ENCODE results near the gene KRT83.

- TF ChIP-seq, protein P1, sequence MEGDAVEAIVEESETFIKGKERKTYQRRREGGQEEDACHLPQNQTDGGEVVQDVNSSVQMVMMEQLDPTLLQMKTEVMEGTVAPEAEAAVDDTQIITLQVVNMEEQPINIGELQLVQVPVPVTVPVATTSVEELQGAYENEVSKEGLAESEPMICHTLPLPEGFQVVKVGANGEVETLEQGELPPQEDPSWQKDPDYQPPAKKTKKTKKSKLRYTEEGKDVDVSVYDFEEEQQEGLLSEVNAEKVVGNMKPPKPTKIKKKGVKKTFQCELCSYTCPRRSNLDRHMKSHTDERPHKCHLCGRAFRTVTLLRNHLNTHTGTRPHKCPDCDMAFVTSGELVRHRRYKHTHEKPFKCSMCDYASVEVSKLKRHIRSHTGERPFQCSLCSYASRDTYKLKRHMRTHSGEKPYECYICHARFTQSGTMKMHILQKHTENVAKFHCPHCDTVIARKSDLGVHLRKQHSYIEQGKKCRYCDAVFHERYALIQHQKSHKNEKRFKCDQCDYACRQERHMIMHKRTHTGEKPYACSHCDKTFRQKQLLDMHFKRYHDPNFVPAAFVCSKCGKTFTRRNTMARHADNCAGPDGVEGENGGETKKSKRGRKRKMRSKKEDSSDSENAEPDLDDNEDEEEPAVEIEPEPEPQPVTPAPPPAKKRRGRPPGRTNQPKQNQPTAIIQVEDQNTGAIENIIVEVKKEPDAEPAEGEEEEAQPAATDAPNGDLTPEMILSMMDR (IDR thresholded peaks at IDR 0.05; ENCODE audit: low read length) = no peak
- TF ChIP-seq EZH2 (IDR thresholded peaks at IDR 0.05; ENCODE audit: borderline replicate concordance, low read length) = no peak
Observed at GRCh38 chr12:52338241-52338960, 17.2 kb upstream of the KRT83 start.
